GM18870 (cell line): Measurements from ENCODE around the gene NR1H3.

Source experiments
- ATAC-seq: cut with Tn5 transposase; IDR thresholded peaks from one replicate; pipeline ENCODE4 v1.9.1; 2021; ENCODE audit warnings: moderate library complexity; ENCODE audit not compliant: unreplicated experiment

NR1H3 gene

DNA sequence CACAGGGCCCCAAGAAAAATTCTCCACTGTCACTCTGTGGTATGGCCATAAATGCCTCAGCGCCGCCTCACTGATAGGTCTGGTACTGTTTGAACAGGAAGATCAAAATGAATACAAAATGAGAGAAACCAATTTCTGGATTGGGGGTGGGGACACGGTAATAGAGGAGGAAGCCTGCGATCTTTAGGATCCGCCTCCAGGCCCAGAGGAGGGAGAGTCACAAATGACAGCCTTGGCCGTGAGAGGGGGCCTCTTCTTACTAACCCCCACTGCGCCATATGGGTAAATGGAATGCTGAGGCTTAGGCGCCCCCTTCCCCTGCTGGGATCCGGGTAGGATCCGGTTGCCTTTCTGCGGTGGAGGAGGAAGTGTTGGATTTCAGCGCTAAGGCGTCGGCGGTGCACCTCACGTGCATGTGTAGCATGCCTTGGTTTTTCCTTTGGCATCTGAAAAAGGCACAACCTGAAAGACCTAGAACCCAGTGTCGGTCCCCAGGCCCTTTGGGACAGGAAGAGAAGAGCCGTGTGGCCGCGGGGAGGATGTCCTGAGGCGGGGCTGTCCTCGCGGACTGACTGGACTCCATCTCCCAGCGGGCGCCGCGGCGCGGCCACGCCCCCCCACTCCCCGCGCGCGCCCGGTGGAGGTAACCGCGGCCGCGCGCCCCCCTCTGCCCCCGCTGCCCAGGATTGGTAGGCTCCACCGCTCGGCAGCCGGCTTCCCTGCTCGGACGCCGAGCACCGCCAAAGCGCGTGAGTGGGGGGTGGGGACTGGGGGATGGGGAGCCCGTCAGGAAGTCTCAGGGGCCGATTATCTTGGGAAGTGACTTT lies 11.4 kb downstream of the NR1H3 start:
- peak; percentile 31 for ATAC-seq

DNA sequence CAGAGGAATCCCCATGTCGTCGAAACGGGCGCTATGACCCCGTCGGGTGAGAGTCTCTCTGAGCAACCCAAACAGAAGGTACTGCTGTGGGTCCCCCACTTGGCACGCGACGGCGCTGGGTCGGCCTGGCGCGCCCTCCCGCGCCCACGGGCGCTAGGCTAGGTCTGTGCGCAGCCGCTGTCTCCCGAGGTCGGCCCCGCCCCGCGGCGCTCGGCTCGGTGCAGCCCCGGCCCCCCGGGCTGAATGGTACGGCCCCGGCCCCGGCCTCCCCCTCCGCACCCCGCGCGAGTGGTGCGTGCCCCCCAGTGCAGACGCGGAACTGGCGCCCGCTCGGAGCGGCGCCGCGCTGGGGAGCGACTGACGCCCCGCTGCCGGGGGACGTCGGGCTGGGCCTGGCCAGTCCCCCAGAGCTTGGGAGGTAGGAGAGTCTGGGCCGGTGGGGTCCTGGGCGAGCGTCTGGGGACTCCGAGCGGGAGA lies 12.1 kb downstream of the NR1H3 start, which contains the start of gene MADD:
Gene MADD (plus strand): TSS at position 305 of the 477 bp plus-strand sequence.
- ATAC-seq = peak; percentile 35

DNA sequence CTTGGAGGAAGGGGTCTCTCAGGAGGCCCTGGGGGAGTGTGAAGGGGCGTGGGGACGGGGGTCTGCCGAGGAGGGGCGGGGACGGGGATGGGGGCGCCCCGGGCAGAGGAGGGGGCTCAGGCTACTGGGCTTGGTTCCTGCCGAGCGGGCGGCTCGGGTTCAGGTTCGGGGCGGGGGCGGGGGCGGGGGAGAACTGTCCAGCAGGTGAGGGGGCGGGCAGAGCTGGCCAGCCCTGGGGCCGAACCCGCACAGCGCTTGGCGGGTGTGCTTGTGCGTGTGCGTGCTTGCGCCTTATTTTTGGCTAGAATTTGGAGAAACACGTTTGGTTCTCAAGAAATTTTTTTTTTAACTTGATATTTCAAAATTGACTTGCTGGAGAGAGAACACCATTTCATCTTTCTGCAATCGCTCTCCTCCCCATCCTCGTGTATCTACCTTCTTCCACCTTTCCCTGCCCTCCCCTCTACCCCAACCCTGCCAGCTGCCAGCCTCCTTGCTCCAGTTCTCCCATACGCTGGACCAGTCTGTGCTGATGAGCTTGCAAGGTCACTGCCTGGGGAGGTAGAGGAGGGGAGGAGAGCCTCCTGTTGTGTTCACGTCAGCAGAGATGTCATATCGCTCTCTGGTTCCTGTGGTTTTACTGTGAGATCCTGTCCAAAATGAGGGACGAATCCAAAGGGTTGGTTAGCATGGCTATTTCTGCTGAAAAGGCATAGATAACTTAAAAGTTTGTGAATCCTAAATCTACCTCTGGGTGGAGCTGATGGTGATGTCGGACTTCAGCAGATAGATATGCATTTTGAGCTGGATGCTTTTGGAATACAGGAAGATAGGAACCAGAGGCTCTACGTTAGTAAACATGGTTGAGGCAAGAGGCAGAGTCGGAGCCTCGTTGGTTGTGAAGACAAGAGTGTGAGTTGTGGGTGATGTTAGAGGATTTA lies 12.8 kb downstream of the NR1H3 start:
- no peak for ATAC-seq

DNA sequence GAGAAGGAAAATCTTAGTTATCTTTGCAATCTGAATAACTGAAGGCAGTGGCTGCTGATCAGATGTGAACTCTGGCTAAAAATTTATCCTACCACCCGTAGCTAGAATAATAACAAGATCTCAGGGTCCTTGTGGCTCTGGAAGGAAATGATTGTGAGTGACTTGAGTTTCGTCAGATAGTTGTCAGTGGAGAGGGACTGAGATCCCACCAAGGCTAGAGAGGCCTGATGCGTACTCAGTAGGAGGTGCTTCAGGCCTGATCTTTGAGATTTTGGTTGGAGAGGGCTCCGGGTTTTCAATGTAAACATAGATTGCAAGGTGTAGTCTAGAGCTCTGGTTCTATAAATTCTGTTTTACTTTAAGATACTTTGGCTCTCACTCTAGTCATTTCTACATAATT lies 13.5 kb downstream of the NR1H3 start:
- no peak for ATAC-seq

DNA sequence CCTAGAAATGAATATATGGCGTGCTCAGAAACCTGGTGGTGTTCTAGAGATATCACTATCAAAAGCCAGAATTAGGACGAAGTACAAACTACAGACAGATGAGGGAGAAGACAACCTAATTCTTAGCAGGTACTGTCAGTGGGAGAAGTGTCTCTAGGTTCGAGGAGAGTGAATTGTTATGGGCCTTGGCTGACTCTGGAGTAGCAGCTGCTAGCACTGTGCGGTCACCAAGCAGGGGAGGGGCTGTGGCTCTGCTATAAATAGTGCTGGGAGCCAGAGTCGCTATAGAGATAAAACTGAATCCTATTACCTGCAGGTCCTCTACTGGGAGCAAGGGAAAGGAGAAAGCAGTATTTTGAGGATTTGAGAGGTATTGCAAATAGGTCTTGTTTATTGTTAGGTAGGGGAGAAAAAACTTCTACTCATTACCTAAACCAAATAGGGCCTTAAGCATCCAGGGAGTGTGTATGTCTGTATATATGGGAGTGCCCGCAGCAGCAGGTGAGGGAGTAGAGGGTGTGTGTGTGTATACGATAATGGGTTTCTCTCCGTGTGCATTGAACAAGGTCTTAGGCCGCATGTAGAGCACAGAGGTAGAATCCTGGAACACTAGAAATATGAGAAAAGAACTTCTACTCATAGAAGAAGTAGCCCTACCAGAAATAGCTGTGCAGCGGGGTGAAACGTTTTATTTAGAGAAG lies 14.3 kb downstream of the NR1H3 start:
- ATAC-seq = no peak

DNA sequence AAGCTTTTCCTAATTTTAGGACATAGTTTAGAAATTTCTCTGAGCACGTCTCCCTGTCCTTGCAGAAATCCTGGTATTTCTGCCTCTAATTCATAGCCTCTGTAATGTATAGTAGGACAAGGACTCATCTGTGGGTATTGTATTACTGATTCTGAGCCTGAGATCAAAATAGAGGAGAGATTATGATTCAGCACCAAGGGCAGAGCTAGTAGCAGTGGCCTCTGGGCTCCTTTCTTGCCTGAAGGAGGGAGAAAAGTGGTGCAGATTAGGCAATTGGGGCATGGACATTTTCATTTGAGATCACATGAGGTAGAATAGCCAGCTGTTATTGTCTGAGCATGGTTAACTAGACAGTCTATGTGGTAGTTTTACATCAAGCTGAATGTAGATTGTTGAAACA lies 14.9 kb downstream of the NR1H3 start:
- ATAC-seq = no peak

DNA sequence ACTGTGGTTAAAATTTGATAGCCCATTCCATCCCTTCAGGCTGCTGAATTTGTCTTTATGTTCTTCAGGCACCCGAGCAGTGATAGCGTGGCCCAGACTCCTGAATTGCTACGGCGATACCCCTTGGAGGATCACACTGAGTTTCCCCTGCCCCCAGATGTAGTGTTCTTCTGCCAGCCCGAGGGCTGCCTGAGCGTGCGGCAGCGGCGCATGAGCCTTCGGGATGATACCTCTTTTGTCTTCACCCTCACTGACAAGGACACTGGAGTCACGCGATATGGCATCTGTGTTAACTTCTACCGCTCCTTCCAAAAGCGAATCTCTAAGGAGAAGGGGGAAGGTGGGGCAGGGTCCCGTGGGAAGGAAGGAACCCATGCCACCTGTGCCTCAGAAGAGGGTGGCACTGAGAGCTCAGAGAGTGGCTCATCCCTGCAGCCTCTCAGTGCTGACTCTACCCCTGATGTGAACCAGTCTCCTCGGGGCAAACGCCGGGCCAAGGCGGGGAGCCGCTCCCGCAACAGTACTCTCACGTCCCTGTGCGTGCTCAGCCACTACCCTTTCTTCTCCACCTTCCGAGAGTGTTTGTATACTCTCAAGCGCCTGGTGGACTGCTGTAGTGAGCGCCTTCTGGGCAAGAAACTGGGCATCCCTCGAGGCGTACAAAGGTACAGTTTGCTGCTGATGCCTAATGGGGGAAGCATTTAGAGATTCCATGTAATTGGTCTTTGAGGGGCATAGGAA lies 16.9 kb downstream of the NR1H3 start:
- no peak for ATAC-seq

DNA sequence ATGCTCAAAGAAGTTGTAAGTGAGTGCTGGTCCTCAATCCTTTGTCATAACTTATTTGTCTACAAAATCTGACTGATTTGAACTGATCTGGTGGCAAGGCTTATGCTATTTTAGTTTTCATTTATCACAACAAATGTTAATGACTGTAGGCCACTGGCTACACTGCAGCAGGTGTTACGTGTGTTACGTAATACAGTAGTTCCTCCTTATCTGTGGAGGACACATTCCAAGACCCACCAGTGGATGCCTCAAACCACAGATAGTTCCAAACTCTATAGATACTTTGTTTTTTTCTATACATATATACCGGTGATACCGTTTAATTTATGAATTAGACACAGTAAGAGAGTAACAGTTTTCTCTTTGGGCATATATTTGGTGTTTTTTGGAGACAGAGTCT lies 19.1 kb downstream of the NR1H3 start:
- ATAC-seq = no peak

DNA sequence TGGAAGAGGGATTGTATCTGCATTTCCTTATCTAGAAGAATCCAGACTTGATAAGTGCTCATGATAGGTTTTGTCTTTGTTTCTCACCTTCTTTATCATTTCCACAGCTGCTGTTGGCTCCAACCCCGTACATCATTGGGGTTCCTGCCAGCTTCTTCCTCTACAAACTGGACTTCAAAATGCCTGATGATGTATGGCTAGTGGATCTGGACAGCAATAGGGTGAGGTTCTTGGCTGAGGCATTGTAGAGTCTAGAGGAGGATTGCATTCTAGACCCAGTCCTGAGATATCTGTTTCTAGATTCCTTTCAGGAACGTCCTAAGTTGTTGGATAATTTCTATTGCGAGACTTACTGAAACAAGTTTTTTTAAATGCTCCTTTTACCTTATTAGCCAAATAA lies 20.3 kb downstream of the NR1H3 start:
- ATAC-seq = no peak

DNA sequence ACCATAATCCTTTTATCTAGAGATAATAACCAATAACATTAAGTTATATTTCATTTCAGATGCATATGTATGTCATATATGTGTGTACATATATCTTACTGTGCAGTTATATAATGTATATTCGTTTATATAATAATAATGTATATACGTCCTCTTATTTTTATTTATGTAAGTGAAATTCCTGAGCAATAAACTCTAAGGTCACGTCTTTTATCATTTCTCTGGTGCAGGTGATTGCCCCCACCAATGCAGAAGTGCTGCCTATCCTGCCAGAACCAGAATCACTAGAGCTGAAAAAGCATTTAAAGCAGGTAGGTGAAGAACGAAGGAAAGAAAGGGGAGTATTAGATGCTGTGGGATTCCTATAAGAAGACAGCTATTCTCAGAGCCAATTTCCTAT lies 21.0 kb downstream of the NR1H3 start:
- ATAC-seq = no peak

DNA sequence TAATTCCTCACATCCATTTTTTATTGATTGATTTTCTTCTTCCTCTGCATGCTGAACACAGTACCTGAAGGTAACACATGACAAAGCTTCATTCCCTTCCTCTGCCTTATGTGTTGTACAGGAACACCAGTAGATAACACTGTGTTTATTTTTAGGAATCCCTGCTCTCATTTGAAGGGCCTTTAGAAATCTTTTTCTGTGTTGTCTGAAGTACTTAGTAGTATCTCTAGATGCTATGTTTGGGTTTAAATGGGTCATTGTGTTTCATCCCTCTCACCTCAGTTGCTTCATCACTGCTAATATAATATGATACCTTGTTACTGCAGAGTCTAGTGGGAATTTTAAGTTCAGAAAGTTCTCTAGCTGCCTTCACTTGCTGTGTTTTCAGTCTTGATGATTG lies 22.3 kb downstream of the NR1H3 start:
- ATAC-seq = no peak

DNA sequence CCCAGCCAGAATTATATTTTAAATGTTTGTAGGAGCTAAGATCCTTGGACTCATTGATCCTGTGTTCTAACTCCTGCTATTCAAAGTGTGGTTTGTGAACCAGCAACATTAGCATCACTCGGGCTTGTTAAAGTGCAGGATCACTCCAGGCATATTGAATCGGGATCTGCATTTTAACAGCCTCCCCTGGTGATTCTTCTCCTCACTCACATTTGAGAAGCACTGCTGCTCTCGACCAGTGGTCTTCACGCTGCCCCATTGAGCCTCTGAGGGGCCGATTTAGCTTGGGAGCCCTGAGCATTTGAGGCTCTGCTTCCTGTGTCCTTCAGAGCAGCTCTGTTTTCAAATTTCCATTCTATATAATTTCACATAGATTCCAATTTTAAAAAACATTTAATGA lies 23.1 kb downstream of the NR1H3 start:
- no peak for ATAC-seq

DNA sequence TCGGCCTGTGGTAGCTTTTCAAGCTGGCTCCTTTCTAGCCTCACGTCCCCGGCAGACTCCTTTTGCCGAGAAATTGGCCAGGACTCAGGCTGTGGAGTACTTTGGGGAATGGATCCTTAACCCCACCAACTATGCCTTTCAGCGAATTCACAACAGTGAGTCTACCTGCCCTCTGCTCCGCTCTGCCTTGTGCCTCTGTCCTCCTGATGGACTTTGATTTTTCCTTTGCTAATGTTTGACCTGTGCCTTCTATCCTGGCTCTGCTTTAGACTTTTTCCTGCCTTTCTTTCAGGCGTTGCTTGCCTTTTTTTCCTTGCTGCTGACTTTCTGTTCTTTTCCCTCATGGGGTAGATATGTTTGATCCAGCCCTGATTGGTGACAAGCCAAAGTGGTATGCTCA lies 24.7 kb downstream of the NR1H3 start:
- ATAC-seq = no peak

DNA sequence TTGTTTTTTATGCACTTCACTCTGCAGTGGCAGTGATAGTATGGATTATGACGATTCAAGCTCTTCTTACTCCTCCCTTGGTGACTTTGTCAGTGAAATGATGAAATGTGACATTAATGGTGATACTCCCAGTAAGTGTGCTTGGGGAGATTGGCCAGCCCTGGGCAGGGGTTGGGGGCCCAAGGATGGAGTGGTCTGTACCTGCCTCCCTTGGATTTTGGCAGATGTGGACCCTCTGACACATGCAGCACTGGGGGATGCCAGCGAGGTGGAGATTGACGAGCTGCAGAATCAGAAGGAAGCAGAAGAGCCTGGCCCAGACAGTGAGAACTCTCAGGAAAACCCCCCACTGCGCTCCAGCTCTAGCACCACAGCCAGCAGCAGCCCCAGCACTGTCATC lies 26.4 kb downstream of the NR1H3 start:
- ATAC-seq = no peak

DNA sequence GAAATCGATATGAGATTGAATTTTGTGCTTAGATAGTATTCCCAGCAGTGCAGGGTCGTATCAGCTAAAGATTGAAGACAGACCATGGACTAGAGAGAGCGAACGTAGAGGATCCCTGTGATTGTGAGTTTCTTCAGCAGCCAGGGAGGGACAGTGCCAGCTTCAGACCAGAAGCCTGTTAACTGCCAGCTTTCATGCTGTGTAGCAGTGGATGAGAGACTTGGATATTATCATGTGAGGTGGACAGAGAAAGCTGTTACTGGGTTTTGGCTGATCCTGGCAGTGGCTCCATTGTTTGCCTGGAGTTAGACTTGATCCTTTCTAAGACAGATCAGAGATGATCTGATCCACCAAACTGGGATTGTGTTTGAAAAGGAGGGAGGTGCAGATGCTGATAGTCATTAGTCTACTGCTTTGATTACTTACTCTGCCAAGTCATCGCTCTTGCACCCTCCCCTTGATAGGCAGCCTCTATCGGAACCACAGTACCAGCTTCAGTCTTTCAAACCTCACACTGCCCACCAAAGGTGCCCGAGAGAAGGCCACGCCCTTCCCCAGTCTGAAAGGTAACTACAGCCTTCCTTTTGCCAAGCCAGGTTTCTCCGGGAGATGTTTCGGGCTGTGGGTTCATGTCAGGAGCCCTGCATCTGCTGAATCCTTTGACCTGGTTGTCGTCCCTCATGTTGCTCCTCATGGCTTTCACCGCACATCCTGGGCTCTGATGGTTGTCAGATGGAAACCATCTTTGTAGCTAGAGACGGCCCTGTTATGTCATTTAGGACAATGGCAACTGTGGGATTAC lies 28.4 kb downstream of the NR1H3 start:
- ATAC-seq = no peak

DNA sequence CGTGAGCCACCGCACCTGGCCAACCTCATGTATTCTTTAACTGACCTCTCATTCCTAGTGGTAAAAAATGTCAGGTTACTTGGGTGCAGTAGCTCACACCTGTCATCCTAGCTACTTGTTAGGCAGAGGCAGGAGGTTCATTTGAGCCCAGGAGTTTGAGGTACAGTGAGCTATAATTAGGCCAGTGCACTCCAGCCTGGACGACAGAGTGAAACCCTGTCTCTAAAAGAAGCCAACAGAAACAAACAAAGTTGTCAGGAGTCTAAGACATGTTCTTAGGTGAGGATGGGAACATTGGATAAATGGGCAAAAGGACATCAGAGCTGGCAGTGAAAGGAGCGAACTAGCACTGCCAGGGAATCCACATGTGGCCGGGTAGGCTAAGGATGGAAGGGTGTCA lies 30.3 kb downstream of the NR1H3 start:
- no peak for ATAC-seq

DNA sequence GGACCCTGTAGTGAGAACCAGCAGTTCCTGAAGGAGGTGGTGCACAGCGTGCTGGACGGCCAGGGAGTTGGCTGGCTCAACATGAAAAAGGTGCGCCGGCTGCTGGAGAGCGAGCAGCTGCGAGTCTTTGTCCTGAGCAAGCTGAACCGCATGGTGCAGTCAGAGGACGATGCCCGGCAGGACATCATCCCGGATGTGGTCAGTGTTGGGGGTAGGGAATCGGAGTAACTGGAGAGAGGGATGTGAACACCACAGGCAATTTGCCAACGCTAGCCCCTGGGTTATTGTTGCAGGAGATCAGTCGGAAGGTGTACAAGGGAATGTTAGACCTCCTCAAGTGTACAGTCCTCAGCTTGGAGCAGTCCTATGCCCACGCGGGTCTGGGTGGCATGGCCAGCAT lies 32.1 kb downstream of the NR1H3 start:
- ATAC-seq = no peak

DNA sequence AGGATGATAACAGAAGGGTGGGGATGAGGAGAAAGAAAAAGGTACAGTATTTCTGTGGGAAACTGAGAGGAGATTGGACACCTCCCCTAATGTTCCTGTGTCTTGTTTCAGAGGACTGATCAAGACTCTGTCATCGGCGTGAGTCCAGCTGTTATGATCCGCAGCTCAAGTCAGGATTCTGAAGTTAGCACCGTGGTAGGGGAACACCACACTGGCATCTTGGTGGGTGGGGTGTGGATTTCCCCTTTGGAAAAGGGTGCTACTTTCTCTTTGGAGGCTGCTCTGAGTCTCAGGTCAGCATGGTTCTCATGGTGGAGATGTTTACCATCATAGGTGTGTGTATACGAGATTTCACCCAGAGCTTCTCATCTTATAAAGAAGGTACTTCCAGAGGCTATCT lies 37.6 kb downstream of the NR1H3 start:
- ATAC-seq = no peak

DNA sequence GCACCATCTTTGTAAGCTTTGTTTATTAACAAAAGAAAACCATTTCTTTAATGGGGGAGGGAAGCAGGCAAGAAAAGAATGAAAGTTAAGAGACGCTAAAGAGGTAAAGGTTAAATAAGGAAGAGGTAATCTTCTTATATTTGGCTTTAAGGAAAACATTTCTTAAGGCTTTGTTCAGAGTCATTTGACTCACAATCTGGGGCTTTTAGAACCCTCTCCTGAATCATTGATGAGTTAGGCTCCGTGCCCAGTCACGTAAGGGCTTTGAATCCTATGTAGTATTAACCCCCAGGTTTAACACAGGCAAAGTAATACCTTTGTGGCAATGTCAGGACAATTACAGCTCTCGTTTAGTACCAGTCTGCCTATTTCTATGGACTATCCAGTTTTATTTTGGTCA lies 38.2 kb downstream of the NR1H3 start:
- ATAC-seq = no peak

DNA sequence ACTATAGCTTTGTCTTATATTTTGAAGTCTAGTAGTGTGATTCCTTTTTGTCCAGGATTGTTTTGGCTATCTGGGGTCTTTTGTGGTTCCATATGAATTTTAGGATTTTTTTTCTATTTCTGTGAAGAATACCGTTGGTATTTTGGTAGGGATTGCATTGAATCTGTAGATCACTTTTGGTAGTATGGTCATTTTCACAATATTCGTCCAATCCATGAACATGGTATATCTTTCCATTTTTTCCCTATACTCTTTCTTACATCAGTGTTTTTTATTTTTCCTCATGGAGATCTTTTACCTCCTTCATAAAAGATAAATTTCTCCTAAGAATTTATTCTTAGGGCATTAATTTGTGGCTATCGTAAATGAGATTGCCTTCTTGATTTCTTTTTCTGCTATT lies 41.3 kb downstream of the NR1H3 start:
- no peak for ATAC-seq
